GM23338 (cell line): Measurements from ENCODE around the gene SMAD1. TPM values are rescaled to one million over a fixed set of nuclear protein-coding genes. Genes with fewer than 3 reads are reported as not detected.

Experiments used
- ATAC-seq: fragments of 200-7000 bp; cut with Tn5 transposase; 3 replicates; pipeline ENCODE4 v1.9.1; 2020
- DNase-seq: peaks from one replicate; pipeline ENCODE4 v3.0.0-alpha.2; 2015; ENCODE audit warnings: low spot score
- H2AFZ ChIP-seq: fragments of 200-600 bp; sonication (generic); 2 replicates; pipeline ENCODE4 v1.8.0; 2016; ENCODE audit warnings: antibody characterized with exemption, mild to moderate bottlenecking, moderate library complexity
- H3F3A ChIP-seq: fragments of 200-600 bp; sonication (generic); replicated peaks from 2 replicates; pipeline ENCODE4 v1.8.0; 2017; ENCODE audit warnings: antibody characterized with exemption, mixed run types, low read depth
- H3K27ac ChIP-seq: fragments of 200-600 bp; sonication (generic); 2 replicates; pipeline ENCODE4 v1.6.1; 2016; ENCODE audit warnings: low read depth
- H3K27me3 ChIP-seq: fragments of 200-600 bp; sonication (generic); 2 replicates; pipeline ENCODE4 v1.8.0; 2016; ENCODE audit warnings: mild to moderate bottlenecking, mixed run types, moderate library complexity; ENCODE audit not compliant: insufficient read depth
- H3K36me3 ChIP-seq: fragments of 200-600 bp; sonication (generic); 2 replicates; pipeline ENCODE4 v1.8.0; 2016; ENCODE audit warnings: mild to moderate bottlenecking; ENCODE audit not compliant: insufficient read depth
- H3K4me1 ChIP-seq: fragments of 200-600 bp; sonication (generic); 2 replicates; pipeline ENCODE4 v1.8.0; 2016; ENCODE audit warnings: mild to moderate bottlenecking, moderate library complexity; ENCODE audit not compliant: insufficient read depth
- H3K4me2 ChIP-seq: fragments of 200-600 bp; sonication (generic); 2 replicates; pipeline ENCODE4 v1.7.1; 2017; ENCODE audit warnings: mixed run types
- H3K4me3 ChIP-seq: fragments of 200-600 bp; sonication (generic); 2 replicates; pipeline ENCODE4 v1.6.1; 2016; ENCODE audit warnings: mixed run types
- H3K79me2 ChIP-seq: fragments of 200-600 bp; sonication (generic); replicated peaks from 2 replicates; pipeline ENCODE4 v1.8.0; 2017; ENCODE audit warnings: mild to moderate bottlenecking; ENCODE audit not compliant: insufficient read depth
- H3K9me2 ChIP-seq: fragments of 200-600 bp; sonication (generic); 2 replicates; pipeline ENCODE4 v1.8.0; 2017; ENCODE audit not compliant: insufficient read depth
- H4K20me1 ChIP-seq: fragments of 200-600 bp; sonication (generic); replicated peaks from 2 replicates; pipeline ENCODE4 v1.8.0; 2017; ENCODE audit warnings: mild to moderate bottlenecking; ENCODE audit not compliant: insufficient read depth
- H3K27ac Mint-ChIP-seq: 2 replicates; pipeline ENCODE4 v1.8.0; 2020; ENCODE audit warnings: inconsistent platforms, mild to moderate bottlenecking, moderate library complexity, mixed read lengths
- H3K27me3 Mint-ChIP-seq: 3 replicates; pipeline ENCODE4 v1.8.0; 2022; ENCODE audit warnings: low read depth, mild to moderate bottlenecking, moderate library complexity, mixed read lengths, inconsistent platforms; ENCODE audit not compliant: insufficient read depth, poor library complexity
- H3K36me3 Mint-ChIP-seq: 3 replicates; pipeline ENCODE4 v1.8.0; 2021; ENCODE audit warnings: low read depth, mild to moderate bottlenecking, inconsistent platforms, moderate library complexity, mixed read lengths
- H3K4me1 Mint-ChIP-seq: 3 replicates; pipeline ENCODE4 v1.8.0; 2020; ENCODE audit warnings: mild to moderate bottlenecking, inconsistent platforms, mixed read lengths
- H3K4me3 Mint-ChIP-seq: 3 replicates; pipeline ENCODE4 v1.8.0; 2021; ENCODE audit warnings: moderate library complexity, mild to moderate bottlenecking, inconsistent platforms, mixed read lengths
- H3K9me3 Mint-ChIP-seq: 3 replicates; pipeline ENCODE4 v1.8.0; 2020; ENCODE audit warnings: moderate library complexity, mild to moderate bottlenecking, inconsistent platforms, mixed read lengths
- CREB1 ChIP-seq: fragments of 250-450 bp; sonication (Bioruptor Pico); IDR thresholded peaks from 2 replicates; pipeline ENCODE4 v1.5.0; 2020; ENCODE audit warnings: low read depth, mild to moderate bottlenecking, moderate library complexity
- JUNB ChIP-seq: IDR thresholded peaks from one replicate; pipeline ENCODE4 v1.6.1; 2016; ENCODE audit warnings: antibody characterized with exemption; ENCODE audit not compliant: unreplicated experiment
- NANOG ChIP-seq: IDR thresholded peaks from 2 replicates; pipeline ENCODE4 v1.6.1; 2016; ENCODE audit warnings: antibody characterized with exemption, borderline replicate concordance
- REST ChIP-seq: IDR thresholded peaks from one replicate; pipeline ENCODE4 v1.6.1; 2018; ENCODE audit warnings: antibody characterized with exemption; ENCODE audit not compliant: unreplicated experiment
- STAT1 ChIP-seq: IDR thresholded peaks from one replicate; pipeline ENCODE4 v1.6.1; 2016; ENCODE audit warnings: antibody characterized with exemption; ENCODE audit not compliant: unreplicated experiment
- ZNF114 ChIP-seq: fragments of 250-450 bp; sonication (Bioruptor Pico); IDR thresholded peaks from 2 replicates; pipeline ENCODE4 v1.5.0; 2020; ENCODE audit warnings: mild to moderate bottlenecking, moderate library complexity
- polyA plus RNA-seq: library from polyadenylated mRNA; unstranded; fragments of >200 nt; fragmentation: Nextera tagmentation; extraction: Ambion mirVana; gene quantifications from 2 replicates; pipeline ENCODE4 v1.2.1, GENCODE V29; 2016
- total RNA-seq: library from RNA; depleted of rRNA; stranded (reverse); fragments of >200 nt; shearing (Covaris generic); gene quantifications from 2 replicates; pipeline ENCODE4 v1.2.3, GENCODE V29; 2014

SMAD1 gene
- total and polyA plus RNA-seq, 2 experiments from 2014 or later, result 19.8 to 33.6 TPM

- TF ChIP-seq REST, result no peak
- no peak for TF ChIP-seq ZNF114
- TF ChIP-seq JUNB, result no peak
- no peak for TF ChIP-seq NANOG
Measured at GRCh38 chr4:145563293-145563985, 81.8 kb downstream of the SMAD1 start (continued).

GRCh38 chr4:145564540-145564939 lies 82.9 kb downstream of the SMAD1 start:
- no peaks in the 10 kb centered on the region for H3K4me1 ChIP-seq
- Mint-ChIP-seq H3K36me3 (peaks cover 28% of the 10 kb centered on the region; the same call in 2 of the 3 replicates), H3K9me3 (peaks cover 23% of the 10 kb centered on the region), H3K4me1 (no peaks in the 10 kb centered on the region), H3K27ac (no peak overlapping the region), H3K27me3 (no peaks in the 10 kb centered on the region), H3K4me3 (no peak overlapping the region)
- H4K20me1 ChIP-seq, result no peaks in the 10 kb centered on the region
- H3K27me3 ChIP-seq, result no peaks in the 10 kb centered on the region
- H3K36me3 ChIP-seq, result no peaks in the 10 kb centered on the region
- peaks cover 7% of the 10 kb centered on the region; the same call in 1 of the 2 replicates for H3K9me2 ChIP-seq
- no peak overlapping the region for H3K4me2 ChIP-seq
- H3K27ac ChIP-seq, result no peak overlapping the region
- no peak for TF ChIP-seq NANOG
- TF ChIP-seq STAT1, result no peak
- H3K4me3 ChIP-seq, result no peak overlapping the region
- DNase-seq (peak; percentile 23), ATAC-seq (no peak)
- H3F3A ChIP-seq, result no peaks in the 10 kb centered on the region
- no peak overlapping the region for H2AFZ ChIP-seq
- no peaks in the 10 kb centered on the region for H3K79me2 ChIP-seq

GRCh38 chr4:145565328-145565727 lies 83.7 kb downstream of the SMAD1 start:
- Histone ChIP-seq H3K4me2 (no peak overlapping the region), H3K27ac (no peak overlapping the region), H2AFZ (no peak overlapping the region), H3K79me2 (no peaks in the 10 kb centered on the region), H3K4me3 (no peak overlapping the region), H3K36me3 (no peaks in the 10 kb centered on the region), H3K4me1 (no peaks in the 10 kb centered on the region), H3K27me3 (no peaks in the 10 kb centered on the region), H3K9me2 (peaks cover 7% of the 10 kb centered on the region; the same call in 1 of the 2 replicates), H4K20me1 (no peaks in the 10 kb centered on the region), H3F3A (no peaks in the 10 kb centered on the region)
- no peaks in the 10 kb centered on the region for H3K4me1 Mint-ChIP-seq
- H3K36me3 Mint-ChIP-seq, result peaks cover 24% of the 10 kb centered on the region; the same call in 2 of the 3 replicates
- peaks cover 23% of the 10 kb centered on the region for H3K9me3 Mint-ChIP-seq
- ATAC-seq, result no peak
- no peak overlapping the region for H3K4me3 Mint-ChIP-seq
- no peaks in the 10 kb centered on the region for H3K27me3 Mint-ChIP-seq
- TF ChIP-seq CREB1 (CRISPR knock-in tag) (no peak), NANOG (no peak)
- no peak overlapping the region for H3K27ac Mint-ChIP-seq
- DNase-seq, result no peak
